D341Med (cell line): Measurements from ENCODE around the gene CARM1.
"Not testable (repeated sequence)": the region's sequence is repeated elsewhere in the genome, so short reads cannot be mapped to it uniquely, and the experiment has no call there.

ENCODE experiments used
- DNase-seq: peaks from one replicate; pipeline ENCODE4 v3.0.0; 2012; ENCODE audit warnings: low spot score

Gene CARM1

DNA sequence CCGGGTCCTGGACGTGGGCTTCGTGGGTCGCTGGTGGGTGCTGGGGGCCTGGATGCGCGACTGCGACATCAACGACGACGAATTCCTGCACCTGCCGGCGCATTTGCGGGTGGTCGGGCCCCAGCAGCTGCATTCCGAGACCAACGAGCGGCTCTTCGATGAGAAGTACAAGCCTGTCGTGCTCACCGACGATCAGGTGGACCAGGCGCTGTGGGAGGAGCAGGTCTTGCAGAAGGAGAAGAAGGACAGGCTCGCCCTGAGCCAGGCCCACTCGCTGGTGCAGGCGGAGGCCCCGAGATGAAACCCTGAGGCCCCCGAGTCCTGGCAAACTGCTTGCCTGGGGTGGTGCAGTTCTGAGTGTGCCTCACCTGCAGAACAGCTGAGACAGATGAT, 58.0 kb downstream of the CARM1 start:
- DNase-seq: no peak

DNA sequence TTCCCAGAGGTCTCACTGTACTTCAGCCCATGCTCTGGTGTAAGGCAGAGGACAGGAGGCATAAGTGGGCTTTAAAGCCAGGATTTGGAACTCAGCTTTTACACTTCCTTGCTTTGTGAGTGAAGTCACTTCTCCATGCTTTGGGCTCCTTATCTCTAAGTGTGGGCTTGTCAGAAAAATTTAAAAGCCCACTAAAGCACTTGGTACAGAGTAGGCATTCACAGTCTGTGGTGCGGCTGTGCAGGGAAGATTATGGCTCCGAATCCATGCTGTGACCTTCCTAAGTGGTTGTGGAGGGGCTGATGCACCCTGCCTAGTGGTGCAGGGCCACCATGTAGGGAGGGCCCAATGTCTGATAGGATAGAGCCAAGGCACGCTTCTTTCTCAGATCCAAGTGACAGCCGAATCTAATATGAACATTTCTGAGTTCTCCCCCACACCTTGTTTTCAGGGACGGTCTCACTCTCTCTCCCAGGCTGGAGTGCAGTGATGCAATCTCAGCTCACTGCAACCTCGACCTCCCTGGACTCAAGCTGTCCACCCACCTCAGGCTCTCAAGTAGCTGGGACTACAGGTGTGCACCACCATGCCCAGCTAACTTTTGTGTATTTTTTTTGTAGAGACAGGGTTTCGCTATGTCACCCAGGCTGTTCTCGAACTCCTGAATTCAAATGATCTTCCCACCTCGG, 64.2 kb downstream of the CARM1 start:
- DNase-seq: no peak

DNA sequence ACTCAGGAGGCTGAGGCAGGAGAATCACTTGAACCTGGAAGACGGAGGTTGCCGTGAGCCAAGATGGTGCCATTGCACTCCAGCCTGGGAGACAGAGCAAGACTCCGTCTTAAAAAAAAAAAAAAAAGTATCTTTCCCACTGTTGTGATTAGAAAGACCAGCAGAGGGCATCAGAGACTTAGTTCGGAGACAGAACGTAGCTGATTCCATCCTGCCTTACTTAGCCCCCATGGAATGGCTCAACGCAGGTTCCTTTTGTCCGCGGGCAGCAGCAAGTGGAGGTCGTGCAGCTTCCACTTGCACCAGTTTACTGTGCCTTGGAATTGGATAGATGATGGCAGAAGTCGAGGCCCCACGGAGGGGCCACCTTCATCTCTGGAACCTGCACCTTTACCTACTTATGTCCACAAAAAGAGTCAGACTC, 65.3 kb downstream of the CARM1 start:
- peak; percentile 79 for DNase-seq

DNA sequence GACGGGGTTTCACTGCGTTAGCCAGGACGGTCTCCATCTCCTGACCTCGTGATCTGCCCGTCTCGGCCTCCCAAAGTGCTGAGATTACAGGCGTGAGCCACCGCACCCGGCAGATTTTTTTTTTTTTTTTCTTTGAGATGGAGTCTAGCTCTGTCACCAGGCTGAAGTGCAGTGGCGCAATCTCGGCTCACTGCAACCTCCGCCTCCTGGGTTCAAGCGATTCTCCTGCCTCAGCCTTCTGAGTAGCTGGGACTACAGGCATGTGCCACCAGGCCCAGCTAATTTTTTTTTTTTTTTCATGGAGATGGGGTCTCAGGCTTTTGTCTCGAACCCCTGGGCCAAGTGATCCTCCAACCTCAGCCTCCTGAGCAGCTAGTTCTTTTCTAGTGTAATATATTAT, 70.3 kb downstream of the CARM1 start:
- DNase-seq: not testable (repeated sequence)

DNA sequence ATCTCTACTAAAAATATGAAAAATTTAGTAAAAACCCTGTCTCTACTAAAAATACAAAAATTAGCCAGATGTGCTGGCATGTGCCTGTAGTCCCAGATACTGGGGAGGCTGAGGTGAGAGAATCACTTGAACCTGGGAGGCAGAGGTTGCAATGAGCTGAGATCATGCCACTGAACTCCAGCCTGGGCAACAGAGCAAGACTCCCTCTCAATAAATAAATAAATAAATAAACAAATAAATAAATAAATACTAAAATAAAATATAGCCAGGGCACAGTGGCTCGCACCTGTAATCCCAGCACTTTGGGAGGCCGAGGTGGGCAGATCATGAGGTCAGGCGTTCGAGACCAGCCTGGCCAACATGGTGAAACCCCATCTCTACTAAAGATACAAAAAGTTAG, 72.1 kb downstream of the CARM1 start:
- DNase-seq: not testable (repeated sequence)

DNA sequence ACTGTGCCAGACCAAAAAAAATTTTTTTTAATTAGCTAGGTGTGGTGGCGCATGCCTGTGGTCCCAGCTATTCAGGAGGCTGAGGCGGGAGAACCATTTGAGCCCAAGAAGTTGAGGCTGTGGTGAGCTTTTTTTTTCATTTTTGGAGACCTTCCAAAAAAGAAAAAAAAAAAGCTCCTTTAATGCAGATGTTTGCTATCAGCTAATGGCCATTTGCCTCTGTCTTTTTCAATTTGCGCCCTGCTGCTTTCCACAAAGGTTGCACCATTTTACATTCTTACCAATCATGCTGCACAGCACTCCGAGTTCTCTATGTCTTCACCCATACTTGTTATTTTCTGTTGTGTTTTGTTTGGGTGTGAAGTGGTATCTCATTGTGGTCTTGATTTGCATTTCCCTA, 73.9 kb downstream of the CARM1 start:
- no peak for DNase-seq

DNA sequence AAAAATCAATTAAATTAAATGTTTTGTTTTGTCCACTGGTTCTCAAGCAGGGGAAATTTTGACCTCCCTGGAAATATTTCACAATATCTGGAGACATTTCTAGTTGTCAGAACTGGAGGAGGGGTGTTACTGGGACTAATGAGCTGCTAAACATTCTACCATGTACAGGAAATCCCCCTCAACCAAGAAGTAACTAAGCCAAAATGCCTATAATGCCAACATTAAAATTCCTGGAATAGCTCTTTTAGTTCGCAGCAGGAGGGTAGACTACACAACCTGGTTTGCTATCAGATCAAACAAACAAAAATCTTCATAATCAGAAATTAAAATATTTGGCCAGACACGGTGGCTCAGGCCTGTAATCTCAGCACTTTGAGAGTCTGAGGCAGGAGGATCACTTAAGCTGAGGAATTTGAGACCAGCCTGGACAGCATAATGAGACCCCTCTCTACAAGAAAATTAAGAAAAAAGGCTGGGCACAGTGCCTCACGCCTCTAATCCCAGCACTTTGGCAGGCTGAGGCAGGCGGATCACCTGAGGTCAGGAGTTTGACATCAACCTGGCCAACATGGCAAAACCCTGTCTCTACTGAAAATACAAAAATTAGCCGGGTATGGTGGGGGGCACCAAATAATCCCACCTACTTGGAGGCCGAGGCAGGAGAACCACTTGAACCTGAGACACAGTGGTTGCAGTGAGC, 75.8 kb downstream of the CARM1 start:
- no peak for DNase-seq

DNA sequence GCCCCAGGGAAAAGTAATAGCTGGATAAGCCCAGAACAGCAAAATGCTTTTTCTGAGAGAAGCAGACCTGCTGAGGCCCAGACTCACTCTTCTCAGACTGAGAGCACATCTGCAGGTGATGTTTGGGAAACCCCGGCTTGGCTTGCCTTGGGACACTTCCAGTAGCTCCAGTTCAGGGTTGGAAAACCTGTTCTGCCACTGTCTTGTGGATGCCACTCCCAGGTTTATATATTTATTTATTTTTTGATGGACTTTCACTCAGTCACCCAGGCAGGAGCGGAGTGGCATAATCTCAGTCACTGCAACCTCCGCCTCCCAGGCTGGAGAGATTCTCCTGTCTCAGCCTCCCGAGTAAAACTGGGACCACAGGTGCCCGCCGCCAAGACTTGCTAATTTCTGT, 81.5 kb downstream of the CARM1 start:
- no peak for DNase-seq

DNA sequence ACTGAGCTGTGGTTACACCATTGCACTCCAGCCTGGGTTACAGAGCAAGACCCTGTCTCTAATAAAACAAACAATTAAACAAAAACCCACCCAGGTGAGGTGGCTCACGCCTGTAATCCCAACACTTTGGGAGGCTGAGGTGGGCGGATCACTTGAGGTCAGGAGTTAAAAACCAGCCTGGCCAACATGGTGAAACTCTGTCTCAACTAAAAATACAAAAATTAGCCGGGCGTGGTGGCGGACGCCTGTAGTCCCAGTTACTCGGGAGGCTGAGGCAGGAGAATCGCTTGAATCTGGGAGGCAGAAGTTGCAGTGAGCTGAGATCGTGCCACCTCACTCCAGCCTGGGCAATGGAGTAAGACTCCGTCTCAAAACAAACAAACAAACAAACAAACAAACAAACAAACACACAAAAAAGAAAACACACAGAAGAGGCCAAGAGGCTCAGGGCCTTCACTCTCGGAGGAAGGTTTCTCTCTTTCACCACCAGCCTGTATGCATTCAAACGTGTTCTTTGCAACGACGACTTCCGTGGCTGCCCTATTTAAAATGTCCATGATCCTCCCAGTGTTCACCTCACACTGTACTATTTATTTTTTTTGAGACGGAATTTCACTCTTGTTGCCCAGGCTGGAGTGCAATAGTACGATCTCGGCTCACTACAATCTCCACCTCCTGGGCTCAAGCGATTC, 88.1 kb downstream of the CARM1 start:
- DNase-seq: not testable (repeated sequence)

DNA sequence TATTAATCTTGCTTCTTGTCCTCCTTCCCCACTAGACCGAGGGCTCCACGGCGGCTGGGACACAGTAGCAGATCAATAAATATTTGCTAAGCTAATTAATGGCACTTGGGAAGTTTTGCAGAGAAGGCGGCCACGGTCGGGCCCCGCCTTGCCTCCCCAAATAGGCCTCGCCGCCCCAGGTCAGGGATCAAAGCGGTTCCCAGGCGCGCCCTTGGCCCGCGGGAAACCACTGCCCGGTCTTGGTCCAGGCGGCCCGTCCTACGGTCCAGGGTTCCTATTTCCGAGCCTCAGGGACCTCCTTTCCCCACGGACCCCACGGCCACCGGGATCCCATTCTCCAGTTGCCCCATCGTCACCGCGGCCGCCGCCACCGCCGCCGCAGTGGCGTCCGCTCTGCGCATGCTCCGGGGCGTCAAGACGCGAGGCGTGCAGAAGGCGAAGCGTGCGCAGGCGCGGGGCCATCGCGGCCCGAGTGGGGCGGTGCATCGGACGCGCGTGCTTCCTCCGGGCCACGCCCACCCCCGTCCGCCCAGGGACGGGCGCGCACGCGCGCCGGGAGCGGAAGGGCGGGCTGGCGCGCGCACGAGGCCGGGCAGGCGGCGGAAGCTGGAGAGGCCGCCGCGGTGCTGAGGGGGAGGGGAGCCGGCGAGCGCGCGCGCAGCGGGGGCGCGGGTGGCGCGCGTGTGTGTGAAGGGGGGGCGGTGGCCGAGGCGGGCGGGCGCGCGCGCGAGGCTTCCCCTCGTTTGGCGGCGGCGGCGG, 89.1 kb downstream of the CARM1 start, which contains the start of gene SMARCA4:
Gene SMARCA4 (plus strand): TSS at position 717 of the 759 bp plus-strand sequence. CDS start 23,122 bp downstream, outside the sequence.
- DNase-seq: peak; percentile 100

DNA sequence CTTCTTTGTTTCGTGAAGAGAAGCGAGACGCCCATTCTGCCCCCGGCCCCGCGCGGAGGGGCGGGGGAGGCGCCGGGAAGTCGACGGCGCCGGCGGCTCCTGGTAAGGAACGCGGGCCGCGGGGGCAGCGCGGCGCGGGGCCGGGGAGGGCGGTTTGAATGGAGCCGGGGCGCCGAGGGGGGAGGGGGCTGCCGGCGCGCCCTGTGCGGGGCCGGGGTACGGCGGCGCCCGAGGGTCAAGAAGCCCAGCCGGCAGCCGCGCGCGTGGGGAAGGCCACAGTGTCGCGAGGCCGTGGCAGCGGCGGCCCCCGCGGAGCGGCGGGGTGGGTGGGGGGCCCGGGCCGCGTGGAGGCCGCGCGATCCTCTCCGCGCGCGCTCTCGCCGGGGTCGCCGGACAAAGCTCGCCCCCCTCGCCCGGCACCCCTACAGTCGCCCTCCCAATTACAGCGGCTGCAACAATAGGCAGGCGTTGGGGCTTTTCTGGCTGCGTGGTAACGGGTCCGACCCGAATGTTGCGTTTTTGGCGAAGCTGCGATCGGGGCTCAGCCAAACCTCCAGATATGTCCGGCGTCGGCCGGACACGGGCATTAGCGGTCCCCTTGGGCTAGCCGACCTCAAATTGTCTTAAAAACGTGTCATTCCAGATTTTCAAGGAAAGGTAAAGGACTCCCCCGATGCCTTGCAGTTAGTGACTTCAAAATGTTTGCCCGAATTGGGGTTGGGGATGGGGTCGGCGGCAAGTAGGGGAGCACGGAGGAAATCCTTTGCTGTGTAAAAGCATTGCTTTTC, 89.9 kb downstream of the CARM1 start:
- peak; percentile 90 for DNase-seq

DNA sequence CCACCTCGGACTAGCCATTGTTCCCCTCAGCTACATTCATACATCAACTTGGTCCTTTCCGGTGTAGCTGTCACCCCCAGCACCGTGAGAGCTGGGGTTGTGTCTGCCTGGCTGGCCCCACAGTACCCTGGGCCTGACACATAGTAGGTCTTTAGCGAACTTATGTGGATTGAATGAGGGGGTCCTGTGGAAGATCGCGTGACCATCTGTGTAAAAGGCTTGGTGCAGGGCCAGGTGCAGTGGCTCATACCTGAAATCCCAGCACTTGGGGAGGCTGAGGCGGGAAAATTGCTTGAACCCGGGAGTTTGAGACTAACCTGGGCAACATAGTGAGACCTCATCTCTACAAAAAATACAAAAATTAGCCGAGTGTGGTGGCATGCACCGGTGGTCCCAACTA, 91.5 kb downstream of the CARM1 start:
- no peak for DNase-seq

DNA sequence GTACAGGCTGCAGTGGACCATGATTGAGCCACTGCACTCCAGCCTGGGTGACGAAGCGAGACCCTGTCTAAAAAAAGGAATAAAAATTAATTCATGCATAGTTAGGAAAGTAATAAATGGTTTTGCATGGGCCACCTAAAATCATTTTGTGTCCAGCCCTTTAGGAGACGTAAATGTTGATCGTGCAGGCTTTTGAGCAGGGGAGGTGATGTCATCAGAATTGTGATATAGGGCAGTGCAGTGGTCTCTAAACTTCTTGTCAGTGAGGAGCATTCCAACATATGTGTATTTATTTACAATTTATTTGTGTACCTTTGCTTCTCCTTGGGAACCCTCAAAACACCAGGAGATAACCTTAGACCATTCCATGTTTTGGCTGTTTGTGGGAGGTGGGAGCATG, 92.5 kb downstream of the CARM1 start:
- DNase-seq: no peak

DNA sequence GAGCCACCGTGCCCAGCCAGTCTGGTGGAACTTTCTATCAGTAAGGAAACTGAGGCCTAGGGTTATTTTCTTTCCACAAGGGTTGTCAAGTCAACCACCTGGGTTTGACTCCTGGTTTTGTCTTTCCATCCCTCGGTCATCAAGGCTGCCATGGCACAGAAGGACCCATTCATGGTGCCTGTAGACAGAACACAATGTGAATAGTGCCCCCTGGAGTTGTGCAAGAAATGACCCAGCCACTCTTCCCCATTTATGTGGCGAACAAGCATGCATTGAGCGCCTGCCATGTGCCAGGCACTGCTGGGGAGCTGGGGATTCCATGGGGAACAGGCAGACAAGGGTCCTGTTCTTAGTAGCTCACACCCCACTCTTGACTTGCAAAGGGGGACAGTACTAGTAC, 93.5 kb downstream of the CARM1 start:
- no peak for DNase-seq

DNA sequence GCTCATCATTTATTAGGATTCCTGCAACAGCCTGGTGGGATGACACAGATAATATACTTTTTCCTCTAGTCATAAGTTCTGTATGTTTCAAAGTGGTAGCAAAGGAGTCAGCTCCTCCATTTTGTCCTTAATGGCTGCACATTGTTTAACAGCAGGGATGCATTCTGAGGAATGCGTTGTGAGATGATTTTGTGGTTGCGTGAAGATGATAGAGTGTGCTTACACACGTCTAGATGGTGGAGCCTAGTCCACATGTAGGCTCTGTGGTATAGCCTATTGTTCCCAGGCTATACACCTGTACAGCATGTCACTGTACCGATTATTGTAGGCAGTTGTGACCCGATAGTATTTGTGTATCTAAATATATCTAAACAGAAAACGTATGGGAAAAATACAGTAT, 94.0 kb downstream of the CARM1 start:
- no peak for DNase-seq

DNA sequence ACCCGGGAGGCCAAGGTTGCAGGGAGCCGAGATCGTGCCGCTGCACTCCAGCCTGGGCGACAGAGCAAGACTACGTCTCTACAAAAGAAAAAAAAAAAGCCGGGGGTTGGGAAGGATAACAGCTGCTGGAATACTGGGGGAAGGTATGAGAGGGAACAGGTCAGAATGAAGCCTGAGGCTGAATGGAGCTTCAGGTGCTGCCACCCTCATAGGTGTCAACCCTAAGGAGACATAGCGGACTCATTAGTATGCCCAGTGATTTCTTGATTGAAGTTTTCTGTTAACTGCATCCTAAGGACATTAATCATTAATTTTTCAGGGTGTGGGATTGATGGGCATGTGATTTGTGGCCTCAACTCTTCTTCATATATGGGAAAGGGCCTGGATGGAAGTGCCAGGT, 95.5 kb downstream of the CARM1 start:
- DNase-seq: no peak

DNA sequence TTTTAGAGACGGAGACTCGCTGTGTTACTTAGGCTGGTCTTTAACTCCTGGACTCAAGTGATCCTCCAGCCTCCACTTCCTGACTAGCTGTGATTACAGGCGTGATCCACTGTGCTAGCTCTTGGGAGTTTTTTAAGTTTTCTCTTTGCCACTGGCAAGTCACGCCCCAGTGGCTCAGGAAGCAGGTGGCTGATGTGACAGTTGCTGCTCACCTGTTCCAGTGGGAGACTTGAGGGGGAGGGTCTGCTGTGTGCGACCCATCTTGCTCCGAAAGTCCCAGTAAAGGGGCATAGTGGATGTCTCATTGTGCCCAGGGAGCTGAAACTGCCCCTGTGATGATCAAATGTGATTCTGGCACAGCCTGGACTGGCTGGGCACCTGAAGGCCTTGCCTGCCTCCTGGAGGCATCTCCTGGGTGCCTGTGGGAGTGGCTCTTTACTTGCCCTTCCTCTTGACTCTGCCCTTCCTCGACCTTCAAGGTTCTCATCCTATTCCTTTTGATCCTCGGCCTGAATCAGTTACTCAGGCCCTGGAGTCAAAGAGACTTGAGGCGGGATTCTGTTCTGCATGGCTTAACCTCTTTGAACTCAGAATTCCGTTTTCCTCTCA, 97.3 kb downstream of the CARM1 start:
- no peak for DNase-seq

DNA sequence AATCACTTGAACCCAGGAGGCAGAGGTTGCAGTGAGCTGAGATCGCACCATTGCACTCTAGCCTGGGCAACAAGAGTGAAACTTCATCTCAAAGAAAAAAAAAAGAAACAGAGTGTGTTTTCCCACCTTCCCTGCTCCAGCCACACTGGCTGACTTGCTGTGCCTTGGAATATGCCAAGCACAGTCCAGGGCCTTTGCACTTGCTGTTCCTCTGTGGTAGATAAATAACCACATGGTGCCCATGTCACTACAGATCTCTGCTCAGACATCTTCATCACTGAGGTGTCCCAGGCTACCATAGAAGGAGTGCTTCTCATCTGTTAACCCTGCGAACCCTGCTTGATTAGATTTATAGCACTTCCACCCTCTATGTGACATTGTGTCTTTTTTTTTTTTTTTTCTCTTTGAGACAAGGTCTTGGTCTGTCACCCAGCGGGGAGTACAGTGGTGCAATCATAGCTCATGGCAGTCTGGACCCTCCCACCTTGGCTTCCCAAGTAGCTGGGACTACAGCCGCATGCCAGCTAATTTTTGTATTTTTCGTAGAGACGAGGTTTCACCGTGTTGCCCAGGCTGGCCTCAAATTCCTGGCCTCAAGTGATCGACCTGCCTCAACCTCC, 99.9 kb downstream of the CARM1 start:
- DNase-seq: no peak
